GM21528 (cell line): ENCODE measurements around the gene FOCAD.
"Not testable (repeated sequence)": the region's sequence is repeated elsewhere in the genome, so short reads cannot be mapped to it uniquely, and the experiment has no call there.

Source experiments
- ATAC-seq: cut with Tn5 transposase; IDR thresholded peaks from one replicate; pipeline ENCODE4 v1.9.1; 2021; ENCODE audit warnings: mild to moderate bottlenecking, moderate library complexity; ENCODE audit not compliant: unreplicated experiment, low FRiP score

The FOCAD gene

DNA sequence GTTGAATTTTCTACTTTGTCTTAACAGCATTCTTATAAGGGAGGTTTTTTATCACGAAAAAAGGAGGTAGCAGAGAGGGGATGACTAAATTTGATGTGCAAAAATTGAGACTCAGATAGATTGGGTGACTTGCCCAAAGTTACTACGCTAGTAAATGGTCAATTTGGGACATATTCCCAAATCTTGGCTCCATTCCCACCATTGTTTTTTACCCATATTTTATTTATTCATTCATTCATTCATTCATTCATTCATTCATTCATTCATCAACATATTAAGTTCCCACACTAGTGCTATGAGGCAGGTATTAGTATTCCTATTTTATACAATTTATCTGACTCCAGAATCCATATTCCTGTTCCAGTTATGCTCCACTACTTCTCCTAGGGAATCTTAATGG is 261.8 kb downstream of the FOCAD start:
- ATAC-seq: no peak

DNA sequence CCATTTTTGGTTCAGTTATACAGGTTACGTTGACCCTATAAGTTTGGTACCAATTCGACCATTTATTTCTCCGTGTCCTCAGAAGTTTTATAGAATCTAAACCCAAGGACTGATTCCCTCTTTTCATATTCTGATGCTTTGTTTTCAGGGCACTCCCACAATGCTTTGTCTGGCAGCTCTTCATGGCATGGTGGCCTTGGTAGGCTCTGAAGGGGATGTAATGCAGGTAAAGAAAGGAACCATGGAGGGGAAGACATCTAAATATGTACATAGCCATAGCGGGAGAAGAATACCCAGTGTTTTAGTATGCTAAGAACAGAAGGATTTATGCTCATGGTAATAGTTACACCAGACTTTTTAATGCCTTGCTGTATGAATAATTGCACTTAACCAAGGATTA is 264.6 kb downstream of the FOCAD start:
- no peak for ATAC-seq

DNA sequence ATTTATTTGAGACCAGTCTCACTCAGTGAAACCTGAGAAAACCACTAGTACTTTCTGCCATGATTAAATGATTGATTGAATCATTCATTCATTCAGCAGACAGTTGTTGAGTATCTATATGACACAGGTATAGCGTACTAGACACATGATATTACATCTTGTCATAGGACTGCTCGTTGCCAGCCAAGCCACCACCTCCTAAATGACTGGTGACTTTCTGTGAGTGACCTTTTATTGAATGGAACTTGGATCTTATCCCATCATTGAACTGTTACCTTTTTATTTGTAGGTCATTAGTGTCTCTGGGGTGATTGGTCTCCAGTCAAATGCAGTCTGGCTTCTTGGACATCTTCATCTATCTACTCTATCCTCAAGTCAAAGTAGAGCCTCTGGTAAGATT is 266.6 kb downstream of the FOCAD start:
- ATAC-seq: no peak

DNA sequence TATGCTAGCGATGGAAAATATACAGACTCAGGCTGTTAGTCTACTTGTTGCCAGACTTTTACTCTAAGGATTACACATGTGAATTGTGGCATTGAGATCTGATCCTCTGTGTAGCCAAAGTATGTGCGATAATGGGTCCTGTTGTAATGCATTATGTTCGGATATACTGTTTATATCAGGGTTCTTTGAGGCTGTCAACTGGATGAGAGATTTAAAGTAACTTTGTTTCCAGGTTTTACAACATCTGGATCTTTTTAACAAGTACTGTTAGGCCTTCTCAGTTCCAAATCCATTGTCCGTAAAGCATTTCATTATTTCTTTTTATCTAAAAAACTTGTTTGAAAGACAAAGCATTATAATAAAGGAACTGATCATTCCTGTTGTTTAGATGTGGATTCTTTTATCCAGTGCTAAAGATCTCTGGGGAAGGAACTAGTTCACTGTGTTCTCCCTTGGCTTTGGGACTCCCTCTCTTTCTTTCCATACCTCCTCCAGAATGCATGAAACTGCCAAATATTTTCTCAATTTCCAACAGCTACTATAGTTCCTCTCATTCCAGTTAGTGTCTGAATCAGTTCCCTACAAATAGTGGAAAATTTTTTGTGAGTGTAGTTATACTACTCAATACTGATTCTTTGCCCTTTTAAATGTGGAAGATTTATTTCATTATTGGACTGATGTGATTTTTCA is 278.6 kb downstream of the FOCAD start:
- ATAC-seq: no peak

DNA sequence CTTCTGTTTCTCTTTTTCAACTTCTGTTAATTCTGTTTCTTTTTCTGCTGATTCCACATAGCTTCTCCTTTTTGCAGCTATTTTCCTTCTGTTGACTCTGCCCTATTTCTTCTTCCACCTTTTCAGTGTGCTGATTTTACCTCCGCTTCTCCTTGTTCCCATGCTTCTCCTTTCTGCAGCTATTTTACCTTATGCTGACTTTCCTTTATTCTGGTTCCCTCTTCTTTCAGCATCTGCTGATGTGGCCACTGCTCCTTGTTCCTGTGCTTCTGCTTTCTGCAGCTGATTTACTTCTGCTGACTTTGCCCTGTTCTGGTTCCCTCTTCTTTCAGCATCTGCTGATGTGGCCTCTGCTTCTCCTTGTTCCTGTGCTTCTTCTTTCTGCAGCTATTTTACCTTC is 288.6 kb downstream of the FOCAD start:
- ATAC-seq: no peak

DNA sequence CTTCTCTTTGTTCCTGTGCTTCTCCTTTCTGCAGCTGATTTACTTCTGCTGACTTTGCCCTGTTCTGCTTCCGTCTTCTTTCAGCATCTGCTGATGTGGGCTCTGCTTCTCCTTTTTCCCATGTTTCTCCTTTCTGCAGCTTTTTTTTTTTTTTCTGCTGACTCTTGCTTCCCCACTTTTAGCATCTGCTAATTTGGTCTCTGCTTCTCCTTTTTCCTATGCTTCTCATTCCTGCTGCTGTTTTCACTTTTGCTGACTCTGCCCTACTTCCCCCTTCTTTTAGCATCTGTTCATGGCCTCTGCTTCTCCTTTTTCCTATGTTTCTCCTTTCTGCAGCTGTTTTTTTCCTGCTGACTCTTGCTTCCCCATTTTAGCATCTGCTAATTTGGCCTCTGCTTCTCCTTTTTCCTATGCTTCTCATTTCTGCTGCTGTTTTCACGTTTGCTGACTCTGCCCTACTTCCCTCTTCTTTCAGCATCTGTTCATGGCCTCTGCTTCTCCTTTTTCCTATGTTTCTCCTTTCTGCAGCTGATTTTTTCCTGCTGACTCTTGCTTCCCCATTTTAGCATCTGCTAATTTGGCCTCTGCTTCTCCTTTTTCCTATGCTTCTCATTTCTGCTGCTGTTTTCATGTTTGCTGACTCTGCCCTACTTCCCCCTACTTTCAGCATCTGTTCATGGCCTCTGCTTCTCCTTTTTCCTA is 289.3 kb downstream of the FOCAD start:
- ATAC-seq: not testable (repeated sequence)

DNA sequence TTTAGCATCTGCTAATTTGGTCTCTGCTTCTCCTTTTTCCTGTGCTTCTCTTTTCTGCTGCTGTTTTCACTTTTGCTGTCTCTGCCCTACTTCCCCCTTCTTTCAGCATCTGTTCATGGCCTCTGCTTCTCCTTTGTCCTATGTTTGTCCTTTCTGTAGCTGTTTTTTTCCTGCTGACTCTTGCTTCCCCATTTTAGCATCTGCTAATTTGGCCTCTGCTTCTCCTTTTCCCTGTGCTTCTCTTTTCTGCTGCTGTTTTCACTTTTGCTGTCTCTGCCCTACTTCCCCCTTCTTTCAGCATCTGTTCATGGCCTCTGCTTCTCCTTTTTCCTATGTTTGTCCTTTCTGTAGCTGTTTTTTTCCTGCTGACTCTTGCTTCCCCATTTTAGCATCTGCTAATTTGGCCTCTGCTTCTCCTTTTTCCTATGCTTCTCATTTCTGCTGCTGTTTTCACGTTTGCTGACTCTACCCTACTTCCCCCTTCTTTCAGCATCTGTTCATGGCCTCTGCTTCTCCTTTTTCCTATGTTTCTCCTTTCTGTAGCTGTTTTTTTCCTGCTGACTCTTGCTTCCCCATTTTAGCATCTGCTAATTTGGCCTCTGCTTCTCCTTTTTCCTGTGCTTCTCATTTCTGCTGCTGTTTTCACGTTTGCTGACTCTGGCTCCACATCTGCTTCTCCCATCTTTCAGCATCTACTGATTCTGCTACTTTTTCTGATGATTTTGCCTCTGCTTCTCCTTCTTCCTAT is 290.3 kb downstream of the FOCAD start:
- not testable (repeated sequence) for ATAC-seq

DNA sequence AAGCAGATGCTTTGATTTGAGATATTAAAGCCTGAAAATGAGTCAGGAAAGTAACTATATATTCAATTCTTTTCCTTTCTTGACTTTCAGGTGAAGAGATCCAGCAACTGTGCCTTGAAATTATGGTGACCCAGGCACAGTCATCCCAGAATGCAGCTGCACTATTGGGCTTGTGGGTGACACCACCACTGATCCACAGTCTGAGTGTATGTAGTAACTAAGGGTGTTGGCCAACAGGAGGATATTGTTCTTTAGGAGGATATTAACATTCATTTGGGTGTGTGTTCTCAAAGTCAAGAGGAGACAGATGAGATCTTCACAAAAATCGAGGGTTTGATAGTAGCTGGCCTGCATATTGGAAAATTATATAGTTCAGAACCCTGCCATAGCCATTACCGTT is 294.2 kb downstream of the FOCAD start:
- no peak for ATAC-seq

DNA sequence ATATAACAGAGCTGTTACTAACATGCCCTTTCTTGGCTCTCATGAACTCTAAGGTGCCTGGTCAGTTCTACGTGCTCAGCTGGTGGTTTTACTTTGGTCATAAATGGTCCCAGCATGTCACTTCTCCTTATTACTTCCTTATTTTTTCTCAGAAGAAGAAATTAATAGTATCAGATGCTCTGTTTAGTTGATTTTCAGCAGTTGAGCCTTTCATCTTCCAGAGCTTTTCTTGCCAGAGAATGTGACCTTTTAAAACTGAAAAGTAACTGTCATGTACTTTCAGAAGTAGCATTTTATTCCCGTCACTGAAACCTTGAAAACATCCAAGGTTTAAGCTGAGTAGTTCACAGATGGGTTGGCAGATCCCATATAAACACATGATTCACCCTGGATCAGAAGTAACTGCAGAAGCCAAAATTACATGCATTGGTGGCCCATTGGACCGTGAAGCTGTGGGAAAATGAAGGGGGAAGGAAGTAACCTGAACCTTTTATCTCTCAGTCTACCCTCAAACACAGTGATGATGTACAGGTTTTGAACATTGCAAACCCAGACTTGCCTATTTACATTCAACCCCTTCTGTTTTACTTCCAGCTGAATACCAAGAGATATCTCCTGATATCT is 296.9 kb downstream of the FOCAD start:
- peak; percentile 69 for ATAC-seq

DNA sequence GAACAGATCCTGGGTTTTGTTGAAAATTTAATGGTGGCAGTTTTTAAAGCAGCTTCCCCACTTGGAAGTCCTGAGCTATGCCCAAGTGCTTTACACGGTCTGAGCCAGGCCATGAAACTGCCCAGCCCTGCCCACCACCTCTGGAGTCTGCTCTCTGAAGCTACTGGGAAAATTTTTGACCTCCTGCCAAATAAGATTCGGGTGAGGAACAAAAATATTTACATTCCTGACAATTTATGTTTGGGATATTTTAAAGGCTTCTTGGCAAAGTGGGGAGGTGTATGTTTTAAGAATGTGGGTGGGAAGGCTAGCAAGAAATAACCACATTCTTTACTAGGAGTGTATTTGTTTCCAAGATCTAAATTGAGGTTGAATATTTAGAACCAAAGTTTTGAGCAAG is 297.4 kb downstream of the FOCAD start:
- ATAC-seq: no peak

DNA sequence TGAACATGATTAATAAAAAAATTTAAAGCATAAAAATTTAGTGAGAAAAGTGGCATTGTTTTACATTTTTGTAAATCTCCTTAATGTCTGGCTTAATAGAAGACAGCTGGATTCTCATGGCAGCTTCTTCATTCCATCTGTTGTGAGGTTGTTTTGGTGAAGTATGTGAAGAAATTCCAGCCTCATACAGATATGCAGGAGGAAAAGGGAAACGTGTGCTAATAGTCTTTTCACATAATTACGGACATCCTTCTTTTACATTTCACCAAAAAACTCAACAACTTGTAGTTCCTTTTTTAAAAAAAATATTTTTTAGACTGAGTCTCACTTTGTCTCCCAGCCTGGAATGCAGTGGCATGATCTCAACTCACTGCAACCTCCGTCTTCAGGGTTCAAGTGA is 300.4 kb downstream of the FOCAD start:
- ATAC-seq: no peak

DNA sequence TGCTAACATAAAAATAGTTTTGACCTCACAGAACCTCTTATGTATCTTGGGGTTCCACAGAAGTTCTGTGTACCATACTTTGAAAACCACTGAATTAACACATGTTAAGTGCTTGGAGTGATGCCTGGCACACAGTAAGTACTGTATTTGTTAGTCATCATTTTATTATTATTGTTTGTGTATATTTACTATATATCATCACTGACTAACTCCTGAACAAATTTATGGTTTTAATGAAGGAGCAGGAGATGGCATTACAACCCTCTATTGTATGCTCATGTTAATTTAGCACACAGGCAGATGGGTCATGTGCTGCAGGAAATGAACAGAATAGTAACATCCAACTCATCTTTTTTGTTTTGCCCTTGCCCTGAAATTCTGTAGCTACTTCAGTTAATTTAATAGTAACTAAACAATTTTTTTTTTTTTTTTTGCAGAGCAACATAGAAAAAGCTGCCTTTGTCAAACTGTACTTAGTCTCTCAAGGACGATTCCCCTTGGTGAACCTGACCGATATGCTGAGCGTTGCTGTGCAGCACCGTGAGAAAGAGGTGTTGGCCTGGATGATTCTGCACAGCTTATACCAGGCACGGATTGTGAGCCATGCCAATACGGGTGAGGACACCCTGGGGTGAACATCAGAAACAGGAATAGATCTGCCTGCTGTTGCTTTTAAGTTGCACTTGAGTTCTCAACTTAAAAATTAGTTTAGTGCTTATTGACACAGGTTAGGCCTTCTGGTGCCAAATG is 302.0 kb downstream of the FOCAD start:
- ATAC-seq: no peak

DNA sequence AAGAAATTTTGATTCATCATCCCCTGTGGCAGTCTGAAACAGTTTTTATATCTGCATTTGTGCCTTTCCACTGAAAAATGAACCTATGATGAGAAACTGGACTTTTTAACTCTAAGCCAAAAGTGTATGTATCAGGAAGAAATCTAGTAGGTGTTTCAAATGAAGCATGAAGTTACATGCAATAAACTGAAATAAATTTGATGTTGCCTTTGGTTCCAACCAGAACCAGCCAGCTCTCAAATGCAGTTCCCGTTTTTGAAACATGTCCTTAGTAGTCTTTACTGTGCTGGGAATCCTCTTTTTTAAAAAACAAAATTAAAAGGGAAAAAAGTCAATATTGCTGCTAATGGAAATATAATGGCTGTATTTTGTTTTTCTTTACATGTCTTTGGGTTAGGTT is 303.5 kb downstream of the FOCAD start:
- no peak for ATAC-seq

DNA sequence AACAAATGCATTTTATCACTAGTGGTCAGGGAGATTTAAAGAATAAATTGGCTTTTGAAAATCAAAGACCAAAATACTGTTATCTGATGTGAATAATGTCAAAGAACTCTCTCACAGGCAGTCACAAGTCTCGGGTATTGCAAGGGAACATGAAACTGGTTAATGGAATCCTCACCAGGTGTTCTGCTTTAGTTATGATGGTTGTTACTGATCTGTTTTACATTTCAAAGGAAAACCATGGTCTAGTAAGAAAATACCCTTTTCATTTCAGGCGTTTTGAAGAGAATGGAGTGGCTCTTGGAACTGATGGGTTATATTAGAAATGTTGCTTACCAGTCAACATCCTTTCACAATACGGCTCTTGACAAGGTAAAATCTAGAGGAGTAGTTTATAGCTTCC is 304.0 kb downstream of the FOCAD start:
- ATAC-seq: no peak

DNA sequence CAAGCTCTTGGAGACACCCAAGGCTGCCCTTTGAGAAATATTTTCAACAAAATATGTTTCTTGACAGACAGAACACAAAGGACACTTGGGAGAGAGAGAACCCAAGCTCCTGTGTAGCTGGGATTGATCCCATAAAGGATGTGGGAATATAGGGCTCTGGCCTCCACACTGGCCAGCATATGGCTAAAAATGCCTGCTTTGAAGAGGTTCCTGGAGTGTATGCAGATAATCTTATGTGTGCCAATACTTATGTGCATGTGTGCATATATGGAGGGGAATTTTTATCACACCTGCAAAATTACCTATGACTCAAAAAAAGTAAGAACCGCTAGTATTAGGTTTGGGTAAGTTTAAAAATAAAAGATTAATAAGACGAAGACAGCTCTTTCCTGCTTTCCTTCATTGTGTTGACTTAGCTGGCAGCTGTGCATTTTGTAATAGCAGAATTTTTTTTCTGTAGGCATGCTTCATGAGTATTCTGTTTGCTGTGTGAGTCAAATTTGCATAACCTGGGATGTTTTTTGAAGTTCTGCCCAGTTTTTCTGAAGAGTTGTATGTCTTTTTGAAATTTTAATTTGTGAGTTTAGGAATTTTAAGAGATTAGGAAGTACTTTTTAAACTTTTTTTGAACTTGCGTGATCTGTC is 304.7 kb downstream of the FOCAD start:
- no peak for ATAC-seq

DNA sequence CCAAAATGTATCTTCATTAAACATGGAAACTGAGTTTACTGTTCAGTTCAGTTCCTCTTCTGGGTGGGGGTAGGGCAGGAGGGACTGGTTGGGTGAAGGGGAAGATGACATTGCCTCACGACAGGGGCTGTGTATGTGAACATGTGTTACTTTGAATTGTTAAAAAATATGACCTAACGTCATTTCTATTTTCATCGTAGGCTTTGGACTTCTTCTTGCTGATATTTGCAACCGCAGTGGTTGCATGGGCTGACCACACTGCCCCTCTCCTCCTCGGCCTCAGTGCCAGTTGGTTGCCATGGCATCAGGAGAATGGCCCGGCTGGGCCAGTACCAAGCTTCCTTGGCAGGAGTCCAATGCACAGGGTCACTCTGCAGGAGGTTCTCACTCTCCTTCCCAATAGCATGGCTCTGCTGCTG is 305.9 kb downstream of the FOCAD start:
- ATAC-seq: no peak

DNA sequence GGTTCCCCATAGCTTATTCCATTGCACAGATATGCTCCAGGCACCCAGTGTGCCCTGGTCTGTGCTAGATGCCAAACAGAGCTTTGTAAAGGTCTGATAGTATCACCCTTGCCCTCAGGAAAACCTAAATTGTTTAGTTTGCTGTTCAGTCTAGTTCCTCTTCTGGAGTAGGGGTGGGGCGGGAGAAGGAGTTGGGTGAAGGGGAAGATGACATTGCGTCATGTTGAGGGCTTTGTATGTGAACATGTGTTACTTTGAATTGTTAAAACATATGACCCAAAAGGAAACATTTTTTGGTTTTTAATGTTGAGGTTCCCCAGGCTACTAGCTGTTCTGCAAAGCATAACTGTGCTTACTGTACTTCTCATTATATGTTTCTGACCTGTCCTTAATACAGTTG is 306.8 kb downstream of the FOCAD start:
- no peak for ATAC-seq

DNA sequence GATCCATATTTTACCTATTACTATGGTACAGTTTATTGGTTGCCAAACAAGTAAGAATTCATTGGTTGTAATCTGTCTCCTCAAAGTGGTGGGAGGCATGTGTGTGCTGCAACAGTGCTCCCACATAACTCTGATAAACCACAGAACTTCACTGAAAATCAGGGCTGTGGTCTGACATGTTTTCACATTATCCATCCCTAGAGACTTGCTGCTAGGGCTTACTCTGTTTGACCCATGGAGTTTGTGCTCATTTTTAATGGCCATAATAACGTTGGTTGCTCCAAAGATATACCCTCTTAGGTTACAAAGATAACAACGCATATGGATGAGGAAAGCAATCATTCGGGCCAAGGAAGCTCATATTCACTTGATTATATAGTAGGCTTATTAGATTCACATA is 310.4 kb downstream of the FOCAD start:
- ATAC-seq: no peak

DNA sequence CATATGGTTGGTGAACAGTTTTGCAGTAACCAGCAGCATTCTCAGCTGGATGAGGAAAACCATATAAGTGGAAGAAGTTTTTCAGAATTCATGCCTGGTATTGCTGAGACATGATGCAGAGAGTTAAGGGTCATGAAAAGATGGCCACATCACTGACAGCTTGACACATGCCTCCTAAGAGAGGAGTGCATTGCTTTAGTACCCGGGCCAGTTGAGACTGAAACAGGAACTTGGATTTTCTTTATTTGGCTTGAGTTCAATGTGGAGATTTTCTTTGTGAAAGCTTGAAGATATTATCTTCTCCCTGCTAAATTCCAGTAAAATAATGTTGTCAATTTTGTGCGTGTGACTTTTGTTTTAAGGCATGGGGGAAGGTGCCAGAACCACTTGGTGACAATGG is 311.6 kb downstream of the FOCAD start:
- ATAC-seq: no peak

DNA sequence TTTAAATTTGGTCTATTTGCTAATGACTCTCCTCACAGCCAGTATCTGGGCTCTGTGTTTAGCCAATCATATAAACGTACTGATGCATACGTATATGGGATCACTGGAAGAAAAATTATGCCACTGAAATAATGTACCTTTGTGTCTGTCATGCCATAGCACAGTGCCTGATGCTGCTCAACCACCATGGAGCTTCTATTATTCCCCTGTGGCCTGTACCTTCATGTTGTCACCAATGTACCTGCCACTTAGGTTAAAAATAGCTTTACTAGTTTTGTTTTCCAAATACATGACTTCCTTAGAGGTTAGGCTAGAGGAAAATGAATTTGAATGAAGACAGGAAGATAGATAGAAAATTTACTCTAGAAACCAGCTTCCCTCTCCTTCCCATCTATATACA is 312.8 kb downstream of the FOCAD start:
- ATAC-seq: no peak
